ENCODE data around the gene GALNT7.

- no peak for TF ChIP-seq CTCF (IDR thresholded peaks at IDR 0.05)
- no peak for TF ChIP-seq POLR2A (IDR thresholded peaks at IDR 0.05)
These were observed 19.1 kb downstream of the GALNT7 start for GRCh38 chr4:173187732-173188131.
